ENCODE results near the gene CUZD1. TPM values are rescaled to one million over a fixed set of nuclear protein-coding genes. Genes with fewer than 3 reads are reported as not detected.
"Not testable (repeated sequence)": the region's sequence is repeated elsewhere in the genome, so short reads cannot be mapped to it uniquely, and the experiment has no call there.

Gene CUZD1, protein sequence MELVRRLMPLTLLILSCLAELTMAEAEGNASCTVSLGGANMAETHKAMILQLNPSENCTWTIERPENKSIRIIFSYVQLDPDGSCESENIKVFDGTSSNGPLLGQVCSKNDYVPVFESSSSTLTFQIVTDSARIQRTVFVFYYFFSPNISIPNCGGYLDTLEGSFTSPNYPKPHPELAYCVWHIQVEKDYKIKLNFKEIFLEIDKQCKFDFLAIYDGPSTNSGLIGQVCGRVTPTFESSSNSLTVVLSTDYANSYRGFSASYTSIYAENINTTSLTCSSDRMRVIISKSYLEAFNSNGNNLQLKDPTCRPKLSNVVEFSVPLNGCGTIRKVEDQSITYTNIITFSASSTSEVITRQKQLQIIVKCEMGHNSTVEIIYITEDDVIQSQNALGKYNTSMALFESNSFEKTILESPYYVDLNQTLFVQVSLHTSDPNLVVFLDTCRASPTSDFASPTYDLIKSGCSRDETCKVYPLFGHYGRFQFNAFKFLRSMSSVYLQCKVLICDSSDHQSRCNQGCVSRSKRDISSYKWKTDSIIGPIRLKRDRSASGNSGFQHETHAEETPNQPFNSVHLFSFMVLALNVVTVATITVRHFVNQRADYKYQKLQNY
- total RNA-seq, result under 1 TPM; 0.32 to 0.44 TPM
- long read RNA-seq, result 0 reads

DNA sequence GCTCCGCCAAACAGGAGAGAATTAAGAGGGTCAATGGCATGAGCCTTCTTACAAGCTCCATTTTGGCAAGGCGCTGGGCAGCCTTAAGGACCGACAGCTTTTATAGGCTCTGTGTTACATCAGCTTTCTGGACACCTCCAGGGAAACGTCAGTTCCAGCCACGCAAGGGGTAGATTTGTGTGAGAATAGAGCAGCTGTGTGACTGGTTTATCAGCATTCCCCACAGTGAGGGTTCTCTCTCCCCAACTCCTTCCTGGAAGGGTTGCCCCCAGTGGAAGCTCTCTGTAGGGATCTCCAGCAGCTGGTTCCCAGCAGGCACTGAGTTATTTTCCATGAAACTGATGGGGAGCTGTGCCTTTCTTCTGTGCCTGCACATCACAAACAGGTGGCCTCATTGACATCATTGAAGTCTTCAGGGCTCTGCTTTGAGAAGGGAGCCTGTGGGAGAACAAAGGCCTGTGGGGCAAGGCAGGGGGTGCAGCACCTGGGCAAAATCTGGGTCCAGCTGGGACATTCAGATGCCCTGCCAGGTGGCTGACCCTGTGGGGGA is at the start of gene CUZD1:
Gene CUZD1, minus strand, starts transcription at position 75 of the 550 bp plus-strand sequence. Its CDS starts 14 bp downstream, at position 61.
- intact Hi-C loops (cut with DNase I), result no loop called here
- ATAC-seq, result no peak
- DNase-seq, result no peak

DNA sequence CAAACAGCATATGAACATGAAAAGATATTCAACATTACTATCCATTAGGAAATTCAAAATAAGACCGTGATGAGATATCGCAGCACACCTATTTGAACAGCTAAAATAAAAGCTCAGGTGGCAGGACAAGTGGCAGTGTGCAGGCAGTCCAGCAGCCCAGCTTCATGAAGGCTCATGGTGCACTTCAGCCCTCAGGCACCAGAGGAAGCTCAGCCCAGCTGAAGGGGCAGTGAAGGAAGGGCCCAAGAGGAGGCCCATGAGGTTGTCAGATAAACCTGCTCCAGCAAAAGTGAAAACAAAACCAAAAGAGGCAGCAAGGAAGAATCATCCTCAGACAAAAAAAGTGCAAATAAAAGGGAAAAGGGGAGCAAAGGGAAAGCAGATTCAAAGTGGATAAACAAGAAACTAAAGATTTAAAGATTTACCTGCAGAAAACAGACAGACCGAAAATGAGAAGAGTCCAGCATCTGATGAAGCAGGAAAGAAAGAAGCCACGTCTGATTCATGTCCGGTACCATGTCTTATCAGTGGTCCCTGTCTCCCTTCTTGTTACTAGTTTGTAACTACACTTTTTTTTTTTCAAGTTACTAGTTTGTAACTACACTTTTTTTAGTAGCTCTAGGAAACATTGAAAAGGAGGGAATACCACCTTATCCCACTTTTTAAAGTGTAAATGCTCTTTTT is 48.7 kb upstream of the CUZD1 start:
- ATAC-seq (no peak), DNase-seq (no peak)
- intact Hi-C loops (cut with DNase I), result no loop called here

DNA sequence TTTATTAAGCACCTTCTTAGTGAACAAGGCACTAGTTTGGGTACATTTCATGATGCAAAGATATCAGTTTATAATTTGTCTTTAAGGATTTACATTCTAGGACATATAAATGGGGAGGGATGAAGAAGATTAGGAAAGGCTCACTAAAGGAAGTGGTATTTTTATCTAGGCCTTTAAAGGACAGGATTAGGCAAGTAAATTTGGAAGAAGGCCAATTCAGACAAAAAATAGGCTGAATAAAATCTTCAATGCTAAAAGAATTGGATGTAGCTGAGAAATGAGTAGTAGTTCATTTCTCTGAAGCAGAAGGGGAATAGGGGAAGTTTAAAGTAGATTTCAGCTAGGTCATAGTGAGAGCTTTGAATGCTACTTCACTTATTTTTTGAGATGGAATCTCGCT is 38.5 kb upstream of the CUZD1 start:
- no peak for DNase-seq
- intact Hi-C loops (cut with DNase I), result no loop called here
- no peak for ATAC-seq

DNA sequence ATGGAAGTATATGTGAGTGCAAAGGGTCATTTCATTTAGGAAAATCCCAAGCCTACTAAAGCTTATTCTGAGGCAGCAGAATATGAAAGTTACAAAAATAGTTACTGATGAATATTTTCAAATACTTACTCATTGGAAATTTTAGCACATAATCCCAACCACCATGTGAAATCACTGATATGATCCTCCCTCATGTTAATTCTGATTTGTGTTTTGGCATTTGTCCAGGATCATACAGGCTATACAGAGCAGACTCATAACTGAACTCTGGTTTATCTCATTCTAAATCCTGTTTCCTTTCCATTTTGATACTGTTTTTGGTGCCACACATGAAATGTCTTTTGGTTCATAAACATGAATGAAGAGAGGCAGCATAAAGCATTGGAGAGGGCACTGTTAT is 37.1 kb upstream of the CUZD1 start:
- intact Hi-C loops (cut with DNase I), result no loop called here
- DNase-seq (no peak), ATAC-seq (no peak)

- intact Hi-C loops (cut with DNase I), result no loop called here
- ATAC-seq (peak; percentile 98 to 99), DNase-seq (peak; percentile 96)
Measured at GRCh38 chr10:122879339-122880273, 33.9 kb upstream of the CUZD1 start, which contains the start of gene FAM24B. TSS of gene FAM24B (minus strand) at chr10:122879581. CDS start at chr10:122850515, 29,066 bp downstream.

- intact Hi-C loops (cut with DNase I), result no loop called here
- ATAC-seq (peak in 1 of 2 donors; percentile 30), DNase-seq (no peak)
Measured at GRCh38 chr10:122878799-122879338, 33.2 kb upstream of the CUZD1 start.

DNA sequence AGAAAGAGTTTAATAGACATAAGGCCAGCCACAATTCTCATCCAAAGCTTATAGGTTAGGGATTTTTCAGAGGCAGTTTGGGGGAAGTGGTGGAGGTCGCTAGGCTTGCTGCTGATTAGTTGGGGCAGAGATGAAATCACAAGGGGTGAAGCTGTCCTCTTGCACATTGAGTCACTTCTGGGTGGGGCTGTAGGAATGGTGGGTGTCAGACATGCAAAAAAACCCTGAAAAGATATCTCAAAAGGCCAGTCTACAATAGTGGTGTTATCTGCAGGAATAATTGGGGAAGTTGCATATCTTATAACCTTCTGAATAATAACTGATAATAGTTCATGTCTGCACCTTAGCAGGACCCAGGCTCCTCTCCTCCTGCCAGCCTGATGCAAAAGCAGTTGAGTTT is 31.6 kb upstream of the CUZD1 start:
- DNase-seq (no peak), ATAC-seq (no peak)
- intact Hi-C loops (cut with DNase I), result no loop called here

- intact Hi-C loops (cut with DNase I), result no loop called here
- DNase-seq, result no peak
- no peak for ATAC-seq
Measured at GRCh38 chr10:122876467-122876855, 30.8 kb upstream of the CUZD1 start.

- no peak for DNase-seq
- intact Hi-C loops (cut with DNase I), result no loop called here
- ATAC-seq, result no peak
Measured at GRCh38 chr10:122875843-122876466, 30.3 kb upstream of the CUZD1 start.

DNA sequence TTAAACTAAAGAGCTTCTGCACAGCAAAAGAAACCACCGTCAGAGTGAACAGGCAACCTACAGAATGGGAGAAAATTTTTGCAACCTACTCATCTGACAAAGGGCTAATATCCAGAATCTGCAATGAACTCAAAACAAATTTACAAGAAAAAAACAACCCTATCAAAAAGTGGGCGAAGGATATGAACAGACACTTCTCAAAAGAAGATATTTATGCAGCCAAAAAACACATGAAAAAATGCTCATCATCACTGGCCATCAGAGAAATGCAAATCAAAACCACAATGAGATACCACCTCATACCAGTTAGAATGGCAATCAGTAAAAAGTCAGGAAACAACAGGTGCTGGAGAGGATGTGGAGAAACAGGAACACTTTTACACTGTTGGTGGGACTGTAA is 26.3 kb upstream of the CUZD1 start:
- DNase-seq; intact Hi-C loops (cut with DNase I); ATAC-seq: not testable (repeated sequence)

DNA sequence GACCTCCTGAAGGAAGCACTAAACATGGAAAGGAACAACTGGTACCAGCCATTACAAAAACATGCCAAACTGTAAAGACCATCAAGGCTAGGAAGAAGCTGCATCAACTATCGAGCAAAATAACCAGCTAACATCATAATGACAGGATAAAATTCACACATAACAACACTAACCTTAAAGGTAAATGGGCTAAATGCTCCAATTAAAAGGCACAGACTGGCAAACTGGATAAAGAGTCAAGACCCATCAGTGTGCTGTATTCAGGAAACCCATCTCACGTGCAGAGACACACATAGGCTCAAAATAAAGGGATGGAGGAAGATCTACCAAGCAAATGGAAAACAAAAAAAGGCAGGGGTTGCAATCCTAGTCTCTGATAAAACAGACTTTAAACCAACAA is 23.1 kb upstream of the CUZD1 start:
- intact Hi-C loops (cut with DNase I); DNase-seq; ATAC-seq: not testable (repeated sequence)

DNA sequence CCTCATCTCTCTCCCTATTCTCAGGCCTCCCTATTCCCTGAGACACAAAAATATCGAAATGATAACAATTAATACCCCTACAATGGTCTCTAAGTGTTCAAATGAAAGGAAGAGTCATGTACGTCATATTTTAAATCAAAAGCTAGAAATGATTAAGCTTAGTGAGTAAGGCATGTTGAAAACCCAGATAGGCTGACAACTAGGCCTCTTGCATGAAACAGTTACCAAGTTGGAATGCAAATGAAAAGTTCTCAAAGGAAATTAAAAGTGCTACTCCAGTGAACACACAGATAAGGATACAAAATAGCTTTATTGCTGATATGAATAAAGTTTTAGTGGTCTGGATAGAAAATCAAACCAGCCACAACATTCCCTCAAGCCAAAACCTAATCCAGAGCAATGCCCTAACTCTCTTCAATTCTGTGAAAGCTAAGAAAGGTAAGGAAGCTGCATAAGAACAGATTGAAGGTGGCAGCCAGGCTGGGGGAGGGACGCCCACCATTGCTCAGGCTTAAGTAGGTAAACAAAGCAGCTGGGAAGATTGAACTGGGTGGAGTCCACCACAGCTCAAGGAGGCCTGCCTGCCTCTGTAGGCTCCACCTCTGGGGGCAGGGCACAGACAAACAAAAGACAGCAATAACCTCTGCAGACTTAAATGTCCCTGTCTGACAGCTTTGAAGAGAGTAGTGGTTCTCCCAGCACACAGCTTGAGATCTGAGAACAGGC is 21.3 kb upstream of the CUZD1 start:
- ATAC-seq; intact Hi-C loops (cut with DNase I); DNase-seq: not testable (repeated sequence)

GRCh38 chr10:122864901-122865300 is 19.2 kb upstream of the CUZD1 start:
- intact Hi-C loops (cut with DNase I), result no loop called here
- DNase-seq (no peak), ATAC-seq (no peak)

DNA sequence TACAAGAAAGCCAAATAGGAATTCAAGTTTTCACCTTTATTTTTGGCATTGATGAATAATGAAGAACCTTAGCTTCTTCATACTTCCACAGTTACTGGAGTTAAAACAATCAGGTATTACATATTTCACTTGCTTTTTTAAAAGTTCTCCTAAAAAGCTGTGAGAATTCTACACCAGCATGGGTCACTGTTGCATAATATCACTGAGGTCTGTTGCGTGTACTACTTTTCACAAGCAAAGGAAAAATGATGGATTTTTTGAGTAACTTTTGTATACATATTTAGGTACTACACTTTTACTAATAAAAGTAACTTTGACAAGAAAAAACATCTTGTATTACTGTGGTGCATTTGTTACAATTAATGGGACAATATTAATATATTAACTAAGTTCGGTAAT is 18.5 kb upstream of the CUZD1 start:
- ATAC-seq, result no peak
- no peak for DNase-seq
- intact Hi-C loops (cut with DNase I), result no loop called here

GRCh38 chr10:122863216-122864193 is 17.8 kb upstream of the CUZD1 start:
- intact Hi-C loops (cut with DNase I), result no loop called here
- ATAC-seq (no peak), DNase-seq (no peak)

- intact Hi-C loops (cut with DNase I), result no loop called here
- ATAC-seq (no peak), DNase-seq (no peak)
Measured at GRCh38 chr10:122861711-122862161, 16.1 kb upstream of the CUZD1 start.
